Measurements from ENCODE around the gene ZDHHC16. TPM values are rescaled to one million over a fixed set of nuclear protein-coding genes. Genes with fewer than 3 reads are reported as not detected.

The ZDHHC16 gene
- total RNA-seq: 10 to 100 TPM; 25.0 to 34.5 (median 31.6) TPM

DNA sequence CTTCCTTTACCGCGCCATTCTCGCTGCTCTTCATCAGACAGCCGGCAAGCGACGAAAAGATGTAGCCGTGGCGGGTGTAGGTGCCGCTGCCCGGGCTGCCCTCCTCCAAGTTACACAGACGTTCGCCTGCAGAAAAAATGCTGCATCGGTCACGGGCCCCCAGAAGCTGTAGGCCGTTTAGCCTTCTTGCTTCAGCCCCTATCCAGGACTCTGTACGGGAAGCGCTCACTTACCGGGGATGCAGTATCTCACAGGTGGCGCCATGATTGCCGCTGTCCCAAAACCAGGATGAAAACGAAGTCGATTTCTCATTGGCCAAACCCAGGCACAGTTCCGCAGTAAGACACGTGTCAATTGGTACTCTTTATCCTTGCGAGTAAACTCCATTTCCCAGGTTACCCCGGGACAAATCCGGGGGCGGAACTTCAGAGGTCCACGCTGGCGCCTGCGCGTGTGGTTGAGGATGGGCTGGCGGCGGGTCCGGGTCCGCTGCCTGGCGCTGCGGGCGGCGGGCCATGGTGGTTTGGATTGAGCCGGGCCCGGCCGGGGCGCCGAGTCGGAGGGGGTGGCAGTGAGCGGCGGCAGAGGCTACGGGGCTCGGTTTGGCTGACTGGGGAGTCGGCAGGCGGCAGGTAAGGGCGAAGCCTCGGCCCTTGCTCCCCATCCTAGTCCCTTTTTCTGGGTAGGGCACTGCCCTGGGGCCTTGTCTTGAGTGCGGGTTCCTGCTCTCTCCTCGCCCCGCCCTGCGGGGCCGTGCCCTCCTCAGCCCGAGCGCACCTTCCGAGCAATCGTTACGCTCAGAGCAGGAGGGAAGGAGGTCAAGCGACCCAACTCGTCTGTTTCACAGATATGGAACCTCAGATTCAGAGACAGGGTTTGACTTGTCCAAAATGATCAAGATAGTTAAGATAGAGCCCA is at the start of gene ZDHHC16, which contains the start of gene EXOSC1:
ZDHHC16 (plus strand) TSS at position 454 of the 918 bp plus-strand sequence. CDS start 5,501 bp downstream, outside the sequence.
EXOSC1 (minus strand) TSS at position 285 of the 918 bp plus-strand sequence; CDS start at position 264, 21 bp downstream.
- peak within 1 kb of the TSS; percentile 69 to 79 (median 72) for H3K27ac ChIP-seq
- peaks cover 20 to 40% of the 10 kb centered on the region in 2 donors for H3K4me1 ChIP-seq
- no peaks in the 10 kb centered on the region for H3K9me3 ChIP-seq
- intact Hi-C loops (cut with DNase I; ENCODE audit: low total_unique reads) (loop anchor here (1.0 to 2.0 kb wide), 2 partner anchors 20 to 53 kb away; partner anchors contain the start of genes MMS19, PGAM1 and UBTD1), in situ Hi-C loops (cut with MboI; ENCODE audit: low sequenced_read_pairs in 4 of 4) (no loop called here)
- H3K36me3 ChIP-seq: peaks cover 0 to 14% of the 10 kb centered on the region in 2 donors
- DNase-seq (peak; percentile 87), ATAC-seq (peak; percentile 100)
- peak within 1 kb of the TSS; percentile 81 to 98 (median 90) for H3K4me3 ChIP-seq
- H3K27me3 ChIP-seq: no peaks in the 10 kb centered on the region
- peak; percentile 50 to 57 for TF ChIP-seq POLR2A (IDR thresholded peaks at IDR 0.05)
- TF ChIP-seq, protein P1, sequence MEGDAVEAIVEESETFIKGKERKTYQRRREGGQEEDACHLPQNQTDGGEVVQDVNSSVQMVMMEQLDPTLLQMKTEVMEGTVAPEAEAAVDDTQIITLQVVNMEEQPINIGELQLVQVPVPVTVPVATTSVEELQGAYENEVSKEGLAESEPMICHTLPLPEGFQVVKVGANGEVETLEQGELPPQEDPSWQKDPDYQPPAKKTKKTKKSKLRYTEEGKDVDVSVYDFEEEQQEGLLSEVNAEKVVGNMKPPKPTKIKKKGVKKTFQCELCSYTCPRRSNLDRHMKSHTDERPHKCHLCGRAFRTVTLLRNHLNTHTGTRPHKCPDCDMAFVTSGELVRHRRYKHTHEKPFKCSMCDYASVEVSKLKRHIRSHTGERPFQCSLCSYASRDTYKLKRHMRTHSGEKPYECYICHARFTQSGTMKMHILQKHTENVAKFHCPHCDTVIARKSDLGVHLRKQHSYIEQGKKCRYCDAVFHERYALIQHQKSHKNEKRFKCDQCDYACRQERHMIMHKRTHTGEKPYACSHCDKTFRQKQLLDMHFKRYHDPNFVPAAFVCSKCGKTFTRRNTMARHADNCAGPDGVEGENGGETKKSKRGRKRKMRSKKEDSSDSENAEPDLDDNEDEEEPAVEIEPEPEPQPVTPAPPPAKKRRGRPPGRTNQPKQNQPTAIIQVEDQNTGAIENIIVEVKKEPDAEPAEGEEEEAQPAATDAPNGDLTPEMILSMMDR (IDR thresholded peaks at IDR 0.05 in 4 of 5, conservative IDR thresholded peaks at IDR 0.05 in 1 of 5): peak in 1 of 5 experiments; percentile 14

- intact Hi-C loops (cut with DNase I; ENCODE audit: low total_unique reads): loop anchor here (2.0 to 5.0 kb wide), 3 partner anchors 27 to 337 kb away; partner anchors contain the start of genes FRAT2, PGAM1 and ZFYVE27
- Histone ChIP-seq H3K36me3 (peaks cover 0 to 39% of the 10 kb centered on the region in 2 donors), H3K4me3 (peak overlapping the region; percentile 72 to 97 (median 94)), H3K27me3 (no peaks in the 10 kb centered on the region), H3K9me3 (no peaks in the 10 kb centered on the region), H3K4me1 (peaks cover 14 to 15% of the 10 kb centered on the region in 2 donors), H3K27ac (peak overlapping the region; percentile 89 to 97 (median 94))
- in situ Hi-C loops (cut with MboI; ENCODE audit: low sequenced_read_pairs in 4 of 4): no loop called here
- peak; percentile 73 to 83 for ATAC-seq
- DNase-seq: peak; percentile 61 to 71
- TF ChIP-seq, protein P1 (IDR thresholded peaks at IDR 0.05 in 4 of 5, conservative IDR thresholded peaks at IDR 0.05 in 1 of 5): no peak
- TF ChIP-seq POLR2A (IDR thresholded peaks at IDR 0.05): peak; percentile 59 to 64
Measured at GRCh38 chr10:97399843-97400545, 46.0 kb upstream of the ZDHHC16 start.

- in situ Hi-C loops (cut with MboI; ENCODE audit: low sequenced_read_pairs in 4 of 4): no loop called here
- H3K27ac ChIP-seq: peak within 1 kb of the TSS; percentile 89 to 97 (median 94)
- H3K27me3 ChIP-seq: no peaks in the 10 kb centered on the region
- H3K4me3 ChIP-seq: peak within 1 kb of the TSS; percentile 72 to 97 (median 94)
- DNase-seq (peak; percentile 87 to 88), ATAC-seq (peak; percentile 97 to 99)
- TF ChIP-seq POLR2A (IDR thresholded peaks at IDR 0.05): peak; percentile 79
- TF ChIP-seq, protein P1 (IDR thresholded peaks at IDR 0.05 in 4 of 5, conservative IDR thresholded peaks at IDR 0.05 in 1 of 5): no peak
- peaks cover 14 to 15% of the 10 kb centered on the region in 2 donors for H3K4me1 ChIP-seq
- intact Hi-C loops (cut with DNase I; ENCODE audit: low total_unique reads): loop anchor here (2.0 to 5.0 kb wide), 3 partner anchors 26 to 336 kb away; partner anchors contain the start of genes FRAT2, PGAM1 and ZFYVE27
- peaks cover 0 to 30% of the 10 kb centered on the region in 2 donors for H3K36me3 ChIP-seq
- H3K9me3 ChIP-seq: no peaks in the 10 kb centered on the region
Measured at GRCh38 chr10:97400665-97401454, 45.1 kb upstream of the ZDHHC16 start, which contains the start of gene RRP12. Gene RRP12 (minus strand): TSS chr10:97401340. CDS start chr10:97401231, 109 bp downstream.
